Osteocyte (in vitro differentiated cells): ENCODE data around the gene PIGO. TPM values are rescaled to one million over a fixed set of nuclear protein-coding genes. Genes with fewer than 3 reads are reported as not detected.

Experiments
- DNase-seq: peaks from one replicate; pipeline ENCODE4 v3.0.0; 2021; ENCODE audit warnings: mixed read lengths; ENCODE audit not compliant: unreplicated experiment; ENCODE audit errors: extremely low spot score
- H3K27ac Mint-ChIP-seq: one replicate; pipeline ENCODE4 v1.8.0; 2021; ENCODE audit warnings: mild to moderate bottlenecking, mixed read lengths; ENCODE audit not compliant: unreplicated experiment
- H3K27me3 Mint-ChIP-seq: one replicate; pipeline ENCODE4 v1.8.0; 2021; ENCODE audit warnings: mixed read lengths; ENCODE audit not compliant: unreplicated experiment
- H3K36me3 Mint-ChIP-seq: one replicate; pipeline ENCODE4 v1.8.0; 2021; ENCODE audit warnings: mixed read lengths; ENCODE audit not compliant: unreplicated experiment
- H3K4me1 Mint-ChIP-seq: one replicate; pipeline ENCODE4 v1.8.0; 2021; ENCODE audit warnings: mixed read lengths; ENCODE audit not compliant: unreplicated experiment
- H3K4me3 Mint-ChIP-seq: one replicate; pipeline ENCODE4 v1.8.0; 2021; ENCODE audit warnings: mild to moderate bottlenecking, moderate library complexity, mixed read lengths; ENCODE audit not compliant: unreplicated experiment
- H3K9me3 Mint-ChIP-seq: one replicate; pipeline ENCODE4 v1.8.0; 2021; ENCODE audit warnings: mixed read lengths; ENCODE audit not compliant: unreplicated experiment
- CTCF ChIP-seq: fragments of 200-600 bp; sonication (generic); IDR thresholded peaks from 2 replicates; pipeline ENCODE4 v1.5.0; 2021; ENCODE audit warnings: antibody characterized with exemption, mild to moderate bottlenecking, moderate library complexity
- total RNA-seq: library from RNA; stranded (reverse); gene quantifications from 2 replicates; pipeline ENCODE4 v1.2.1, GENCODE V29; 2021

Gene PIGO
- total RNA-seq, 1 donor from 2014 or later = 33.9 TPM

GRCh38 chr9:35071814-35072460 lies 24.5 kb downstream of the PIGO start:
- Mint-ChIP-seq H3K4me1 (peaks cover 37% of the 10 kb centered on the region), H3K36me3 (peaks cover 18% of the 10 kb centered on the region), H3K4me3 (peak overlapping the region; percentile 91), H3K27ac (peak overlapping the region; percentile 97), H3K27me3 (no peaks in the 10 kb centered on the region), H3K9me3 (no peaks in the 10 kb centered on the region)
- TF ChIP-seq CTCF = peak; percentile 46
- peak; percentile 93 for DNase-seq

- no peak for TF ChIP-seq CTCF
- H3K27me3 Mint-ChIP-seq = no peaks in the 10 kb centered on the region
- H3K4me3 Mint-ChIP-seq = peak overlapping the region; percentile 91
- no peak for DNase-seq
- H3K4me1 Mint-ChIP-seq = peaks cover 37% of the 10 kb centered on the region
- no peaks in the 10 kb centered on the region for H3K9me3 Mint-ChIP-seq
- H3K36me3 Mint-ChIP-seq = peaks cover 21% of the 10 kb centered on the region
- H3K27ac Mint-ChIP-seq = peak overlapping the region; percentile 94
Observed at GRCh38 chr9:35070823-35071813, 25.3 kb downstream of the PIGO start.

GRCh38 chr9:35069020-35069419 lies 27.4 kb downstream of the PIGO start:
- Mint-ChIP-seq H3K27ac (peak overlapping the region; percentile 42), H3K4me1 (peaks cover 37% of the 10 kb centered on the region), H3K9me3 (no peaks in the 10 kb centered on the region), H3K27me3 (no peaks in the 10 kb centered on the region), H3K4me3 (peak overlapping the region; percentile 45), H3K36me3 (peaks cover 29% of the 10 kb centered on the region)
- DNase-seq = no peak
- no peak for TF ChIP-seq CTCF

GRCh38 chr9:35067056-35067455 lies 29.3 kb downstream of the PIGO start:
- no peaks in the 10 kb centered on the region for H3K27me3 Mint-ChIP-seq
- no peak overlapping the region for H3K27ac Mint-ChIP-seq
- H3K4me3 Mint-ChIP-seq = no peak overlapping the region
- H3K36me3 Mint-ChIP-seq = peaks cover 45% of the 10 kb centered on the region
- no peak for TF ChIP-seq CTCF
- peaks cover 32% of the 10 kb centered on the region for H3K4me1 Mint-ChIP-seq
- no peak for DNase-seq
- H3K9me3 Mint-ChIP-seq = no peaks in the 10 kb centered on the region
